ENCODE measurements around the gene PRMT1. TPM values are rescaled to one million over a fixed set of nuclear protein-coding genes. Genes with fewer than 3 reads are reported as not detected.
A peak's percentile ranks its signal among the peaks of the same experiment; 100 is the strongest.

The PRMT1 gene
- total and polyA plus RNA-seq, 9 of the 15 experiments (the other 6 are each of a cell fraction or from before 2014, with no cell fraction given): 13.3 to 464 (median 326) TPM

GRCh38 chr19:49641688-49642491, 35.2 kb upstream of the PRMT1 start, which contains the start of gene SCAF1:
TSS of gene SCAF1 (plus strand) at chr19:49642209. CDS start at chr19:49645027, 2,818 bp downstream.
- Histone ChIP-seq H4K20me1 (replicated peaks; ENCODE audit: control insufficient read depth, insufficient read depth, low read length) (no peaks in the 10 kb centered on the region), H3K9ac (ENCODE audit: insufficient read depth in 1 of 2, low read depth in 2 of 2, low read length in 2 of 2) (peak within 1 kb of the TSS; percentile 98 to 99), H3K27me3 (ENCODE audit: control insufficient read depth in 2 of 2, insufficient read depth in 2 of 2, low read length in 2 of 2) (no peaks in the 10 kb centered on the region), H3K4me2 (ENCODE audit: insufficient read depth, low read length) (peak within 1 kb of the TSS; percentile 98), H3K9me3 (replicated peaks; ENCODE audit: control insufficient read depth, insufficient read depth, low read depth, low read length) (no peaks in the 10 kb centered on the region), H2AFZ (ENCODE audit: low read depth, low read length) (peak within 1 kb of the TSS; percentile 66), H3K36me3 (ENCODE audit: control insufficient read depth, insufficient read depth, low read length) (peaks cover 36% of the 10 kb centered on the region; the same call in 2 of the 3 replicates), H3K27ac (ENCODE audit: extremely low read depth, low read depth, low read length) (peak within 1 kb of the TSS; percentile 97), H3K4me1 (replicated peaks in 1 of 2; ENCODE audit: control insufficient read depth in 2 of 2, insufficient read depth in 2 of 2, low read length in 2 of 2) (peaks cover 27 to 56% of the 10 kb centered on the region in 2 experiments), H3K4me3 (peak within 1 kb of the TSS; percentile 97), H3K9me1 (ENCODE audit: control insufficient read depth, insufficient read depth, low read length) (no peaks in the 10 kb centered on the region), H3K79me2 (ENCODE audit: control insufficient read depth, insufficient read depth, low read length) (peaks cover 44% of the 10 kb centered on the region)
- under 1% methylated on average over 56 of the region's 87 CpGs for WGBS (ENCODE audit: insufficient coverage, low coverage, missing lambda C conversion rate)
- FAIRE-seq (peak; percentile 99), ATAC-seq (peak; percentile 79), DNase-seq (ENCODE audit: extremely low read depth in 1 of 4, low spot score in 3 of 4) (peak; percentile 90 to 100 (median 92))
- in situ Hi-C loops (cut with MboI) (no loop called here), intact Hi-C loops (cut with micrococcal nuclease) (loop anchor here (2.0 kb wide), 2 partner anchors 35 to 51 kb away; partner anchors contain the start of genes PRMT1 and PRR12)
- CTCF ChIA-PET (ENCODE audit: low intra/inter-chr PET ratio): no interaction called here
- BruUV-seq (replicated peaks): no TSS peak
- POLR2A ChIA-PET: interaction anchor here (0.6 to 2.8 kb wide), 13 partner anchors 13 to 63 kb away, joined by 3 to 27 read pairs (median 4); partner anchors contain the start of gene PRMT1
- TF ChIP-seq RFX7 (CRISPR knock-in tag; IDR thresholded peaks at IDR 0.05): no peak
- no peak for TF ChIP-seq TRIM28 (IDR thresholded peaks at IDR 0.05)
- no peak for TF ChIP-seq ZNF830 (CRISPR knock-in tag; IDR thresholded peaks at IDR 0.05)
- TF ChIP-seq NR3C1 (CRISPR knock-in tag; IDR thresholded peaks at IDR 0.05): no peak
- peak; percentile 90 for TF ChIP-seq POLR2G (IDR thresholded peaks at IDR 0.05; ENCODE audit: low read depth, low read length)
- no peak for TF ChIP-seq NFE2L1 (tag; IDR thresholded peaks at IDR 0.05; ENCODE audit: borderline replicate concordance, low read depth)
- TF ChIP-seq ZNF518B (CRISPR knock-in tag; IDR thresholded peaks at IDR 0.05): no peak
- no peak for TF ChIP-seq MCM5 (IDR thresholded peaks at IDR 0.05; ENCODE audit: low read depth)
- TF ChIP-seq ERF (CRISPR knock-in tag; IDR thresholded peaks at IDR 0.05): no peak
- no peak; the same call in 1 of the 2 replicates for TF ChIP-seq ZBTB33 (CRISPR knock-in tag; IDR thresholded peaks at IDR 0.05)
- TF ChIP-seq MAX (CRISPR knock-in tag; IDR thresholded peaks at IDR 0.05): peak; percentile 81
- TF ChIP-seq PHTF2 (CRISPR knock-in tag; IDR thresholded peaks at IDR 0.05): no peak; the same call in 1 of the 2 replicates
